ENCODE measurements around the gene EP300.

EP300 gene

DNA sequence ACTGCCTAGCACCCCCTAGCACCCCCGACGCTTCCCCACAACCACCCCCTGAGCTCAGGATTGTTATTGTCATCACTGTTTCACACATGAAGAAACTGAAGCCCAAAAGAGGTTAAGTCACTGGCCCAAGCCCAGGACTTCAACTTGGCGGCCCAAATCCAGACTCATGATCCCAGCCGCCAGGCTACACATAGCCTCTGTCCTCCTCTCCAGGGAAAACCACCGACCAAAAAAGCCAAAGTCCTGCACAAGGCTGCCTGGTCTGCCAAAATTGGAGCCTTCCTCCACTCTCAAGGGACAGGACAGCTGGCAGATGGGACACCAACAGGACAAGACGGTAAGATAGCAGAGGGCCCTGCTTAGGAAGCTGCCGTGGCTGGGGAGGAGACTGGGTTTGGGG lies 123.5 kb downstream of the EP300 start:
- no peak for DNase-seq

DNA sequence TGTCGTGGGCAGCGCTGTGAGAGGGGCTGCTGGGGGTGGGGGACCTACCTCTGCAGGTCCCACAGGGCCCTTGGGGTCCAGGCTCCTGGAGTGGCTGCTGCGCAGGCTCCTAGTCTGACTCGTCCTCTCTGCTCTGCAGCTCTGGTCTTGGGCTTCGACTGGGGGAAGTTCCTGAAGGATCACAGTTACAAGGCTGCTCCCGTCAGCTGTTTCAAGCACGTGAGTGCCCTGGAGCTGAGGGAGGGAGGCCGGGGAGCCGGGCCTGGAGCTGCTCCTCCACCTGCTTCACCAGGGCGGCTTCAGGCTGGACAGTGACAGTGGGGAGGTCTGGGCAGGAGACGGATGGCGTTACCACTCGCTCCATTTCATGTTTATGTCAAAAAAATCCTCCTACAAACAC lies 124.6 kb downstream of the EP300 start:
- no peak for DNase-seq

DNA sequence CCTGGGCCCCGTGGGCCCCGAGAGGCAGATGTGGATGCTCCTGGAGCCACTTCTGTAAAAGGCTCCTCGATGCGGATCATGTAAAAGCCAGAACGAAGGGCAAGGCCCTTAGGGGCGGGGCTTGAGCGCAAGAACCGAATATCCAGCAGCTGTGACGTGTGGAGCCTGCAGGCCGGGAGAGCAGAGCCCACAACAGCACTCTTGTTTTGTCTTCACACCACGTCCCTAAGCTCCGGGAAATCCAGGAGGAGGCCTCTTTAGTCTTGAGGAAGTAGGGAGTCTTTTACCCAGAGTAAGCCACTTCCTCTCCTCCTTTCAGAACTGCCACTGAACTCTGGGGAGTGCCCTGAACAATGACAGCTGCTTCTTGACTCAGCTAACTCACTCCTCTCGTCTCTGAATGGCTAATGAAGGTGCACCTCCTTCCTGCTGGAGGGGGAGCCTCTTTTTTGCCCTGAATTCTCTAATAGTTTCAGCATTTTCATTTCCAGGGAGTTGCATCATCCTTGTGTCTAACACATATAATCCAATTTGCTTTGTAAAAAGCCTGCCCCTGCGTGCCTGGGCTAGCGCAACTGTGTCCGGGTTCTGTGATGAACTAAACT lies 125.3 kb downstream of the EP300 start:
- peak; percentile 40 for DNase-seq

GRCh38 chr22:41222846-41223507 lies 130.6 kb downstream of the EP300 start:
- DNase-seq: no peak

DNA sequence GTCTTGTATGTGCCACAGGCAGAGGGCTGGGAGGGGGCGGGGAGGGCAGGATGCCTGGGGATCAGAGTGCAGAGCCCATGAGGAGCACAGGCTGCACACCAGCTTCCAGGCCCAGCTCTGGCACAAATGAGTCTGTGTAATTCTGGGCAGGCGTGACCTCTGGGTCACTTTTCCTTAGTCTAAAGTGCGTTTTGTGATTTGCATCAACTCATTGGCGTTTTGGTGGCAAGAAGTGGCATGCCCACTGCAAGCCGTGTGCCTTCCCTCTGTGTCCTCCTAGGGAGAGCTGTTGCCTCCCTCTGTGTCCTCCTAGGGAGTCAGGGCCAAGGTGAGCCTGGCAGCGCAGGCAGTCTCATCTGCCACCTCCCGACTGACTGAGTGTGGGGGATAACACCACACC lies 131.1 kb downstream of the EP300 start:
- no peak for DNase-seq

- no peak for DNase-seq
Measured at GRCh38 chr22:41226723-41227655, 134.6 kb downstream of the EP300 start.

DNA sequence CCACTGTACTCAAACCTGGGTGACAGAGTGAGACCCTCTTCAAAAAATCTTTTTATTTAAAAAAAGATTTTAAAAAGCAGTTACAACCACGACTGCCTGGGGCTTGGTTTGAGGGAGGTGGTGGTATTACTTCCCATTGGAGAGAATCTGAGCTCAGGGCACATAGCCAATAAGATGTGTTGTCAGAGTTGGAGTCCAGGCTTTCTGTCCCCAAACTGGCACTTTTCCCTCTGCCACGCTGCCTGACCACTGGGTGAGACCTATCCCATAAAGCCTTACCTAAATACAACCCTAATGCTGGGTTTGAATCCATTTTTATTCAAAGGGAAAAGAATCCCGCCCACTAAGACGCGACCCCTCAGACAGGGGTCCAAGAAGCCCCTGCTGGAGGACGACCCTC lies 136.8 kb downstream of the EP300 start:
- no peak for DNase-seq

Measured in CD4-positive, alpha-beta T cell treated with Interleukin-10 for 1 hour (primary cell).